Measurements from ENCODE around the gene KIAA1217. TPM values are rescaled to one million over a fixed set of nuclear protein-coding genes. Genes with fewer than 3 reads are reported as not detected.
"Not testable (repeated sequence)": the region's sequence is repeated elsewhere in the genome, so short reads cannot be mapped to it uniquely, and the experiment has no call there.

The KIAA1217 gene
- total and polyA plus RNA-seq, 2 donors: 6.2 to 18.0 TPM

DNA sequence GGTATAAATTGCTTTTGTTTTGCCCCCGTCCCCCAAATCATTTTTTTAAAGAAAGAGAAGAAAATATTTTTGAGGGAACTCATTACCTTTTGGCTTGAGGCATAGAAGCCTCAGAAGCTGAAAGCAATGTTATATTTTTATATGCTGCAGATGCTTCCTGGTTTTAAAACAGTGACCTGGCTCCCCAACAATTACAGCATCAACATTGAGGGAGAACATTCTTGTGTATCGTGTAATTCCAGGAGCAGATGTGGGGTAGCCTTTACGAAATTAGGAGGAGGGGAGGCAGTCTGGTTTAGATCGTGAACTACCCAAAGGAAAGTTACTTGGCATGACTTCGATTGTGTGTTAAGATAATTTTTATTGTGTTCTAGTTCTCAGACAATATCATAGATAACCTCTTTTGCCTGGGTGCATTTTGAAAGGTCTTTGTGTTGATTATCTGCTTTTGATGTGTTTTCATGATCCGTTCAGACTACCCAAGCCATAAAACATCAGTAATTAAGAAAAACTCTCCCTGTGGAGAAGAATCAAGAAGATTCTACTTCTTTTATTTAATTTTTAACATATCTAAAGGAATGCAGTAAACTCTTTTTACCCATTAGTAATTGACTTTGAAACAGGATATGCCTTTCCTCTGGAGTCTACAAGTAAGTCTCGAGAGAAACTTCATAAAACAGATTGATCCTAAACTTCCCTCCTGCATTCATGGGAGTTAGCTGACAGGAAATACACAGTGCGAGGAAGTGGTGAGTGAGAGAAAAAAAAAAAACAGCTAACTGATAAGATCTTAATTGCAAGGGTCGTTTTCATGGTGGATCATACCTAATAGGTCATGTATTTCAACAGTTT lies 141.4 kb downstream of the KIAA1217 start:
- 44% methylated on average over 9 of the region's 9 CpGs for WGBS
- no peak overlapping the region for H3K4me3 ChIP-seq (ENCODE audit: low read depth, low read length)
- DNase-seq (ENCODE audit: extremely low spot score): no peak
- no peak overlapping the region for H3K27ac ChIP-seq (ENCODE audit: low read depth)
- no peaks in the 10 kb centered on the region for H3K36me3 ChIP-seq (ENCODE audit: insufficient read depth)
- no peaks in the 10 kb centered on the region for H3K4me1 ChIP-seq (ENCODE audit: insufficient read depth)

DNA sequence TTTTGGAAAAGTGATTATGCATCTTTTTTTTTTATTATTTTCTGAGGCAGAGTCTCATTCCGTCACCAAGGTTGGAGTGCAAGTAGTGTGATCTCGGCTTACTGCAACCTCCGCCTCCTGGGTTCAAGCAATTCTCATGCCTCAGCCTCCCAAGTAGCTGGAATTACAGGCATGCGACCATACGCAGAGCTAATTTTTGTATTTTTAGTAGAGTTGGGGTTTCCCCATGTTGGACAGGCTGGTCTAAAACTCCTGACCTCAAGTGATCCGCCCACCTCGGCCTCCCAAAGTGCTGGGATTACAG lies 141.9 kb downstream of the KIAA1217 start:
- H3K36me3 ChIP-seq (ENCODE audit: insufficient read depth); DNase-seq (ENCODE audit: extremely low spot score); H3K4me1 ChIP-seq (ENCODE audit: insufficient read depth); H3K27ac ChIP-seq (ENCODE audit: low read depth); H3K4me3 ChIP-seq (ENCODE audit: low read depth, low read length): not testable (repeated sequence)
- WGBS: 88% methylated on average over 7 of the region's 7 CpGs

DNA sequence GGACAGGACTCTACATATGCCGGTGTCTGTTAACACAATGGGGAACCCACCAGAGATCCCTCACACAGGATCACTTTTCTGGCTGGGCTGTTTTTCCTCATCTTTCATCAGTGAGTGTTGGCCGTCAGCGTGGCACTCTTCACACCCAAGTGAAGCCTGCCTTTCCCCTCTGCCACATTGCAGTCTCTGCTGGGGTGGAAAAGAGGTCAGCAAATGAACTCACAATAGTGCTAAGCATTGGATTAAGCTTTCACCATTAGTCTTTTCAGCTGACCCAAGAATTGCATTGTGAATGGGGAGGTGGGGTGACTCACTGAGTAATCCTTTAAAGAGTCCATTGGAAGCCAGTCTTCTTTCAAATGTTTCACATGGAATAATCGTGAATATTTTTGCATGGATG lies 143.0 kb downstream of the KIAA1217 start:
- no peaks in the 10 kb centered on the region for H3K36me3 ChIP-seq (ENCODE audit: insufficient read depth)
- H3K4me3 ChIP-seq (ENCODE audit: low read depth, low read length): no peak overlapping the region
- no peak overlapping the region for H3K27ac ChIP-seq (ENCODE audit: low read depth)
- H3K4me1 ChIP-seq (ENCODE audit: insufficient read depth): no peaks in the 10 kb centered on the region
- DNase-seq (ENCODE audit: extremely low spot score): no peak
- WGBS: 91% methylated on average over 4 of the region's 4 CpGs

DNA sequence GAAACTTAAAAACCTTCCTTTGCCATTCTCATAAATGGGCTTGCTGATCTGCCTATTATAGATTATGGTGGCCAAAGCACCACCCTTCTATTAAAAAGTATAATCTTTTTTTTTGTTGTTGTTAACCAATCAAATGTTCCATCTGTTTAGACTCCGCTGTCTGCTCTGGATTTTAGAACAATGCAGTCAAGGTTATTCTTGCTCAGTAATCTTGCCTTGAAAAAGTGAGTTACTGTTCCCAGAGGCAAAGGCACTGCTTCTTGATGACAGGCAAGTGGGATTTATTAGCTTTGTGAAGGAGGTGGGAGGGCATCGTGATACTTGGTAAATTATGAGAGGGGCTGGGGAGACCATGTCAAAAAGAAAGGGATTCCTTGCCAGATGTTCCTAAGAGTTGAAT lies 143.5 kb downstream of the KIAA1217 start:
- H3K27ac ChIP-seq (ENCODE audit: low read depth): no peak overlapping the region
- WGBS: 70% methylated on average over 2 of the region's 2 CpGs

DNA sequence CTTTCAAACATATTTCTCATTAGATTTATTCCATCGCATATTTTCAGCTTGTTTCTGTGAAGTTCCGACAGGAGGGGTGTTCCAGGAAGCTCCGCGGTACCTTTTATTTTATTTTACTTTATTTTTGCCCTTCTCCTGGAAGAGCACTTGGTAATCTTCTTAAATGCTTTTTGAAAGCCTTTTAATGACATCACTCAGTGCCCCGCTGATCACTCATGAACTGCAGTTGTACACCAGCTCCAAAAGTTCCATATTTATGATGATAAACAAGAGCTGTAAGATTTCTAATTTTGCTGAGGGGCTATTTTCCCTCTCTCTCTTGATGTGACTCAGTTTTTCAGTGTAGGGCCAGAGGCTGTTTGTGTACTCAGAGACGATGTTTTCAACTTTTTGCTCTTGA lies 144.4 kb downstream of the KIAA1217 start:
- Histone ChIP-seq H3K4me3 (ENCODE audit: low read depth, low read length) (no peak overlapping the region), H3K4me1 (ENCODE audit: insufficient read depth) (no peaks in the 10 kb centered on the region), H3K36me3 (ENCODE audit: insufficient read depth) (no peaks in the 10 kb centered on the region), H3K27ac (ENCODE audit: low read depth) (no peak overlapping the region)
- DNase-seq (ENCODE audit: extremely low spot score): no peak
- 83% methylated on average over 6 of the region's 6 CpGs for WGBS

More for the DNA sequence above, 143.5 kb downstream of the KIAA1217 start:
- H3K4me1 ChIP-seq (ENCODE audit: insufficient read depth): no peaks in the 10 kb centered on the region
- no peak for DNase-seq (ENCODE audit: extremely low spot score)
- H3K4me3 ChIP-seq (ENCODE audit: low read depth, low read length): no peak overlapping the region
- no peaks in the 10 kb centered on the region for H3K36me3 ChIP-seq (ENCODE audit: insufficient read depth)

DNA sequence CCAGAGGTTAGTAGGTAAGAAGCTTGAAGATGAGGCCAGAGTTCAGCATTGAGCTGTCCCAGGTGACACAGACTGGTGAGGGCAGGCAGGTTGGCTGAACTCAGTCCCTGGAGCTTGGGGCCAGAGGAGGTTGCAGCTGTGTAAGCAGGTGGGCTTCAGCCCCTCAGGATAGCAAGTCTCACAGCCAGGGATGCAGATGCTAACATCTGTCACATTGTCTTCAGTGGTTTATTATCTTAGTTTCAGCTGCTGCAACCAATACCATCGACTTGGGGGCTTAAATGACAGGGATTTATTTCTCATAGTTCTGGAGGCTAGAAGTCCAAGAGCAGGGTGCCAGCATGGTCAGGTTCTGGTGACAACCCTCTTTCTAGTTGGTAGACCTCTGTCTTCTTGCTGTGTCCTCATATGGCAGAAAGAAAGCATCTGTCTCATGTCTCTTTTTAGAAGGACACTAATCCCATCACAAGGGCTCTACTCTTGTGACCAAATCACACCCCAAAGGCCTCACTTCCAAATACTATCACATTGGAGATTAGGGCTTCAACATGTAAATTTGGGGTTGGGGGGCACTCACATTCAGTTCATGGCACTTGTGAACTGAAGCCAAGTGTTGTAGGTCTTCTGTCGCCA lies 146.2 kb downstream of the KIAA1217 start:
- Histone ChIP-seq H3K4me3 (ENCODE audit: low read depth, low read length) (no peak overlapping the region), H3K27ac (ENCODE audit: low read depth) (no peak overlapping the region), H3K36me3 (ENCODE audit: insufficient read depth) (no peaks in the 10 kb centered on the region), H3K4me1 (ENCODE audit: insufficient read depth) (no peaks in the 10 kb centered on the region)
- 81% methylated on average over 2 of the region's 2 CpGs for WGBS
- no peak for DNase-seq (ENCODE audit: extremely low spot score)

DNA sequence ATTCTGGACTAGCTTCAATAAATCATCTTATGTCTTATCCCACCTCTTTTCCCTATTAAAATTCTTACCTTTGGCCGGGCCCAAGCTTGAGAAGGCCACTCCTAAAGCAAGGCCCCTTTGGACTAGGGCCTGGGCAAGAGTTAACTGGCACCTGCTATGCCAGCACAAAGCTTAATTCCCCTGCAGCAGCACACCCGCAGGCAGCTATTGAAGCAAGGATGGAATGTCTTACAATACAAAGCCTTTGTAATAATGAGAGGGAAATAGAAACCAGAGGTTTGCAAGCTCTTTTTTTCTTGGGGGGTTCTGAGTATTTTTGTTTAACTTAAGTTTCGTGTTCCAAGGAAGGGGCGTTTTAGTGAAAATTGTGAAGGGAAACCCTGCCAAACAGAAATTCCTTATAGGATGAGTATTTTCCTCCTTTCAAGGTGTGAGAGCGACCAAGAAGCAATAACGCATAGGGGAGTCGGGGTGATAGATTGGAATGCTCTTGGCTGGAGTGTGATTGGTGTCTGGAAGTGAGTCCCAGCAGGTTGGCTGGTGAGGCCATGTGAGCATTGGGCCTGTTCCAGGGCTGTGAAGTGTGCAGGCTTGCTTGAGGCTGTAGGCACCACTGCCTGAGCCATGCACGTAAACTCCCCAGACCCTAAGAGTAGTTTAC lies 148.5 kb downstream of the KIAA1217 start:
- no peaks in the 10 kb centered on the region for H3K4me1 ChIP-seq (ENCODE audit: insufficient read depth)
- WGBS: 81% methylated on average over 8 of the region's 8 CpGs
- DNase-seq (ENCODE audit: extremely low spot score): no peak
- H3K36me3 ChIP-seq (ENCODE audit: insufficient read depth): no peaks in the 10 kb centered on the region
- no peak overlapping the region for H3K4me3 ChIP-seq (ENCODE audit: low read depth, low read length)
- H3K27ac ChIP-seq (ENCODE audit: low read depth): no peak overlapping the region

DNA sequence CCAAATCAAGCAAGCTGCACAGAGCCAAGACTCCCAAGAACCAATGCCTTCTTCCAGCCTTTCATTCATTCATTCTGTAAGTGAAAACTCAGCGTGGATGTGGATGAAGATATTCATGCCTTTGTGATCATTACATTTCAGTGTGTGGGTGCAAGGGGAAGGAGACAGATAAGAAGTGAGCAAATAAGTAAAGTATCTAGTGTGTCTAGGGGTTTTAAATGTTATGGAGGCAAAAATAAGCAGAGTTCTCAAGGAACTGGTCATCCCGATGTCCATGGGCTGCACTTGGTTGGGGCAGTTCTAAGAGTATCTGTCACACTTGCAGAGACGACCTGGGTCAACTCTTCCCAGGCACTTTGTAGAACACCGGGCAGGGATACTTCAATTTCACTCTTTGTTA lies 149.1 kb downstream of the KIAA1217 start:
- no peak for DNase-seq (ENCODE audit: extremely low spot score)
- WGBS: 86% methylated on average over 4 of the region's 4 CpGs
- Histone ChIP-seq H3K4me1 (ENCODE audit: insufficient read depth) (no peaks in the 10 kb centered on the region), H3K36me3 (ENCODE audit: insufficient read depth) (no peaks in the 10 kb centered on the region), H3K4me3 (ENCODE audit: low read depth, low read length) (no peak overlapping the region), H3K27ac (ENCODE audit: low read depth) (no peak overlapping the region)

DNA sequence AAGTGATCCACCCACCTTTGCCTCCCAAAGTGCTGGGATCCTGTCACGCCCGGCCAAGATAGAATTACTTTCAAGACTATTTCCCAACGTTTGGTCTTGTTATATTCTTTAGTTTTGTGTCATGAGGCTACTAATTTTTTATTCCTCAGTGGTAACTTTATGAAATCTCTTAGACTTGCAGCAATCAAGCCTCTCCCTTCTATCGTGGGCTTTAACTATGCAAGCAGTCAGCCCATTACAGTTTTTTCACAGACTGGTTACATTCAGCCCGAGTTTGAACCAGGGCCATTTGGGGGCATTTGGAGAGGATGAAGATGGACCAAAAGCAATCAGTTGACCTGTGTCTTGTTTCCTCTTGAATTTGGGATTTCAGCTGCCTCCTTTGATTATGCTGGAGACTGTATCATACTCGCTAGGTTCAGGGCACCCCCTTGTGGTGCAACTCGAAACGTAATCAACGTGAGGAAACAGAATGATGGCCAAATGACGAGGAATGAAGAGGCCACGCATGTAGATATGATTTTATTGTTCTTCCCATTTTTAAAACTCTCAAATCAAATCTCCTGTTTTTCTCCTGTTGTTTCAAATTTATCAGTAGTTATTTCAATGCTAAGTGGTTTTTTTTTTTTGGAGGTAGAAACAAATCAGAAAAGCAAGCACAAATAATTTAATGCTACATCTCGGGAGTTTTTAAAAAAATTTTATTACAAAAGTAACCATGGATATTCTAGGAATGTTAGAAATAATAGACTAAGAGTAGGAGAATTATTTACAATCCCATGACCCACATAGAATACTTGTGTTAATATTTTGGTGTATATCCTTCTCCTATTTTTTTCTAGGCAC lies 151.6 kb downstream of the KIAA1217 start:
- Histone ChIP-seq H3K36me3 (ENCODE audit: insufficient read depth) (no peaks in the 10 kb centered on the region), H3K27ac (ENCODE audit: low read depth) (no peak overlapping the region), H3K4me1 (ENCODE audit: insufficient read depth) (no peaks in the 10 kb centered on the region), H3K4me3 (ENCODE audit: low read depth, low read length) (no peak overlapping the region)
- WGBS: 33% methylated on average over 12 of the region's 12 CpGs
- DNase-seq (ENCODE audit: extremely low spot score): no peak

DNA sequence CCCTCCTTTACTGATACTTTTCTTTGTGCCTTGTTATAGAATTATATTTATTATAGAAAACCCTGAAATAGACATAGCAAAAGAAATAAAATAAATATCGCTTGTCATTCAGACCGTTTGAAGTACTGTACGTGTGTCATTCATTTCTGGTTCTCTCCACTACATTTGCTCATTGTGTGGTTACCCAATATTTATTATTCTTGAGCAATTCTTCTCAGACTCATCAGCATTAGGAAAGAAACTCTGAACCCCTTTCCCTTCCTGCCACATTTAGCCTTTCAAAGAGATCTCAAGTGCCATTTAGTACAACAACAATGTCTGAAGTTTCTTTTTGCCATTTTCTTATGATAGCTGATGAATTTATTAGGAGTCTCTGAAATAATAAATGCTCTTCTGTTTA lies 154.1 kb downstream of the KIAA1217 start:
- WGBS: 84% methylated on average over 3 of the region's 3 CpGs
- Histone ChIP-seq H3K4me3 (ENCODE audit: low read depth, low read length) (no peak overlapping the region), H3K4me1 (ENCODE audit: insufficient read depth) (no peaks in the 10 kb centered on the region), H3K36me3 (ENCODE audit: insufficient read depth) (no peaks in the 10 kb centered on the region), H3K27ac (ENCODE audit: low read depth) (no peak overlapping the region)
- no peak for DNase-seq (ENCODE audit: extremely low spot score)

DNA sequence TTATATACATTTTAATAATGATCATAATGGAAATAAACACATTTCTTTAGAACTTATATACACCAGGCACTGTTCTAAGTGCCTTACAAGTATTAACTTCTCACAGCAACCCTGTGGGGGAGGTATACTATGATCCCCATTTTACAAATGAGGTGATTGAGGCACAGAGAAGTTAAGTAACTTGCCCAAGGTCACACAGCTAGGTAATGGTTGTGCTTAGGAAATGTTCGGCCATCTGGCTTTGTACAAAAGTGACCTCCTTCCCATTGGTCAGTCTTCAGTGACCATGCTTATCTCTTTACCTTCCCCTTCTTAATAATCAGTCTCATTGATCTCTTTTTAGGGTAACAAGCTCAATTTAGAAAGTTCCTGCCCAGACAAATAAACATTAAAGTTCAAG lies 158.8 kb downstream of the KIAA1217 start:
- DNase-seq (ENCODE audit: extremely low spot score): no peak
- no peaks in the 10 kb centered on the region for H3K4me1 ChIP-seq (ENCODE audit: insufficient read depth)
- H3K4me3 ChIP-seq (ENCODE audit: low read depth, low read length): no peak overlapping the region
- H3K27ac ChIP-seq (ENCODE audit: low read depth): no peak overlapping the region
- H3K36me3 ChIP-seq (ENCODE audit: insufficient read depth): no peaks in the 10 kb centered on the region
- WGBS: 90% methylated on average over 1 of the region's 1 CpG

DNA sequence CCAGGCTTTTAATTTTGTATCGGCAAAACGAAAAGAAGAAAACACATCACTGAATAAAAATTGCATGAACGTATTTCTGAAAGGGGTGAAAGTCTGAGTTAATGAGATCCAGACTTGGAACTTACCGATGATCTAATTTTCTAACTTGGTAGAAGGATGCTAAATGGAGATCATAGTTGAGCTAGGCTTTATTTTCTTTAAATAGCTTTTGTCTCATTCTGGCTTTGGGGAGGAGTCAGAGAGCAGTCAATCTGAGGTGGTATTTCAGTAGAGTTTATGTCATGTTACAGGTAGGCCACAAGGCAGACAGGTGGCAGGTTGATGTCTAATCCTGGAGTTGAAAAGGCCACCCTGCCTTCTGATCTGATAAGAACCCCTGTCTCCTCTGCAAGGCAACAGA lies 161.9 kb downstream of the KIAA1217 start:
- no peak overlapping the region for H3K4me3 ChIP-seq (ENCODE audit: low read depth, low read length)
- DNase-seq (ENCODE audit: extremely low spot score): no peak

DNA sequence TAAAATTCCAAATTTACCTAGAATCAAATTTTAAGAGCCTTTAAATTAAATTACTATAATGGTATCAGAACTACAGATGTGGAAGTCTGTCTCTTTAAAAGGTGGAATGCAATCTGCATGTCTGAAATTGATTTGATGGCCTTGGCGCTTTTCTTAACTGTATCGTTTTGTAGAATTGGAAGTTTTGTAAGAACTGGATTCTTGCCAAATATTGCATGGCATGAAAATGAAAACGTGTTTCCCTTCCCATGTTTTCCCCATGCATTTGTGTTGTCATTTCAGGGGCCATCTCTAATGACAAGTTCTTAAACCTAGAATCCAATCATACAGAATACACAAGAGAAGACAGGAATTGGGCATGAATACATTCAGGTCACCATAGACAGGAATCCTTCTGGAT lies 162.5 kb downstream of the KIAA1217 start:
- 59% methylated on average over 3 of the region's 3 CpGs for WGBS
- H3K4me1 ChIP-seq (ENCODE audit: insufficient read depth): no peaks in the 10 kb centered on the region
- H3K4me3 ChIP-seq (ENCODE audit: low read depth, low read length): no peak overlapping the region
- H3K36me3 ChIP-seq (ENCODE audit: insufficient read depth): no peaks in the 10 kb centered on the region
- no peak overlapping the region for H3K27ac ChIP-seq (ENCODE audit: low read depth)
- no peak for DNase-seq (ENCODE audit: extremely low spot score)

More for the DNA sequence above, 161.9 kb downstream of the KIAA1217 start:
- no peak overlapping the region for H3K27ac ChIP-seq (ENCODE audit: low read depth)
- WGBS: 90% methylated on average over 4 of the region's 4 CpGs
- H3K36me3 ChIP-seq (ENCODE audit: insufficient read depth): no peaks in the 10 kb centered on the region
- no peaks in the 10 kb centered on the region for H3K4me1 ChIP-seq (ENCODE audit: insufficient read depth)
